Measurements from ENCODE around the gene TXN. TPM values are rescaled to one million over a fixed set of nuclear protein-coding genes. Genes with fewer than 3 reads are reported as not detected.

Gene TXN
- total and polyA plus RNA-seq, 10 of the 15 experiments (the other 5 are each of a cell fraction or from before 2014, with no cell fraction given): 309 to 2,304 (median 650) TPM

GRCh38 chr9:110254500-110254899 is 1.8 kb downstream of the TXN start (continued):
- no peak for TF ChIP-seq ZNF592 (IDR thresholded peaks at IDR 0.05)
- TF ChIP-seq STAT3 (IDR thresholded peaks at IDR 0.05; ENCODE audit: low read depth, low read length): no peak

- POLR2A ChIA-PET: no interaction called here
Observed at GRCh38 chr9:110252509-110253139, 3.7 kb downstream of the TXN start.

More at GRCh38 chr9:110252509-110253139, 3.7 kb downstream of the TXN start:
- WGBS (ENCODE audit: insufficient coverage, insufficient replicate concordance, low lambda C conversion rate, missing lambda C conversion rate): 86% methylated on average over 10 of the region's 10 CpGs
- H2AFZ ChIP-seq (ENCODE audit: control insufficient read depth, low read depth, low read length): no peak overlapping the region
- H3K4me1 ChIP-seq (ENCODE audit: control insufficient read depth, insufficient read depth, low read length): peaks cover 8% of the 10 kb centered on the region
- H3K27ac ChIP-seq (ENCODE audit: control insufficient read depth, insufficient read depth): no peak overlapping the region
- peak overlapping the region; percentile 85 for H3K4me2 ChIP-seq (ENCODE audit: control insufficient read depth, insufficient read depth)
- ATAC-seq: no peak
- ChIA-PET CTCF (no interaction called here), RAD21 (ENCODE audit: unreplicated experiment) (no interaction called here), SMC1A (ENCODE audit: uncharacterized antibody, unreplicated experiment) (no interaction called here)
- in situ Hi-C loops (cut with MboI) (no loop called here), intact Hi-C loops (cut with micrococcal nuclease; ENCODE audit: unreplicated experiment) (loop anchor here (10.0 kb wide), 3 partner anchors 198 to 1382 kb away; partner anchors contain the start of gene DNAJC25)
- no peaks in the 10 kb centered on the region for H3K27me3 ChIP-seq (replicated peaks in 1 of 2; ENCODE audit: control insufficient read depth in 2 of 2, insufficient read depth in 2 of 2, low read length in 1 of 2)
- H3K9ac ChIP-seq (ENCODE audit: control insufficient read depth, insufficient read depth, low read length): no peak overlapping the region
- no peak for DNase-seq (ENCODE audit: low read depth, low spot score)
- FAIRE-seq: no peak
- TF ChIP-seq SIN3A (IDR thresholded peaks at IDR 0.05; ENCODE audit: low read depth, low read length) (no peak), RELA (IDR thresholded peaks at IDR 0.05; ENCODE audit: borderline replicate concordance, partially characterized antibody) (no peak), NFIC (IDR thresholded peaks at IDR 0.05; ENCODE audit: low read depth, low read length) (no peak), MLLT1 (IDR thresholded peaks at IDR 0.05) (0 out of 2 replicates have a peak, but pooled peaks have one; percentile 33), NR2F1 (conservative IDR thresholded peaks at IDR 0.05) (0 out of 2 replicates have a peak, but pooled peaks have one; percentile 17), EZH2 (IDR thresholded peaks at IDR 0.05; ENCODE audit: borderline replicate concordance, control insufficient read depth, low read depth, low read length) (no peak), USF2 (IDR thresholded peaks at IDR 0.05; ENCODE audit: borderline replicate concordance, low read depth, low read length) (no peak), TBL1XR1 (IDR thresholded peaks at IDR 0.05; ENCODE audit: low read depth, low read length) (no peak)
- TF ChIP-seq, protein P1, sequence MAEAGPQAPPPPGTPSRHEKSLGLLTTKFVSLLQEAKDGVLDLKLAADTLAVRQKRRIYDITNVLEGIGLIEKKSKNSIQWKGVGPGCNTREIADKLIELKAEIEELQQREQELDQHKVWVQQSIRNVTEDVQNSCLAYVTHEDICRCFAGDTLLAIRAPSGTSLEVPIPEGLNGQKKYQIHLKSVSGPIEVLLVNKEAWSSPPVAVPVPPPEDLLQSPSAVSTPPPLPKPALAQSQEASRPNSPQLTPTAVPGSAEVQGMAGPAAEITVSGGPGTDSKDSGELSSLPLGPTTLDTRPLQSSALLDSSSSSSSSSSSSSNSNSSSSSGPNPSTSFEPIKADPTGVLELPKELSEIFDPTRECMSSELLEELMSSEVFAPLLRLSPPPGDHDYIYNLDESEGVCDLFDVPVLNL (IDR thresholded peaks at IDR 0.05; ENCODE audit: low read depth, low read length): no peak
- peaks cover 80% of the 10 kb centered on the region for H3K79me2 ChIP-seq (ENCODE audit: control insufficient read depth, insufficient read depth, low read length)
- H3K4me3 ChIP-seq: peak overlapping the region; percentile 92; the same call in 1 of the 2 replicates
- no TSS peak for BruUV-seq (replicated peaks)
- H4K20me1 ChIP-seq (ENCODE audit: control insufficient read depth, insufficient read depth): no peaks in the 10 kb centered on the region
- no peaks in the 10 kb centered on the region for H3K9me3 ChIP-seq (replicated peaks; ENCODE audit: control insufficient read depth, insufficient read depth, low read length)
- peaks cover 8 to 17% of the 10 kb centered on the region in 2 experiments for H3K36me3 ChIP-seq (ENCODE audit: control insufficient read depth in 2 of 2, insufficient read depth in 2 of 2, low read length in 1 of 2)
